ENCODE results near the gene LINC00305.

The LINC00305 gene

DNA sequence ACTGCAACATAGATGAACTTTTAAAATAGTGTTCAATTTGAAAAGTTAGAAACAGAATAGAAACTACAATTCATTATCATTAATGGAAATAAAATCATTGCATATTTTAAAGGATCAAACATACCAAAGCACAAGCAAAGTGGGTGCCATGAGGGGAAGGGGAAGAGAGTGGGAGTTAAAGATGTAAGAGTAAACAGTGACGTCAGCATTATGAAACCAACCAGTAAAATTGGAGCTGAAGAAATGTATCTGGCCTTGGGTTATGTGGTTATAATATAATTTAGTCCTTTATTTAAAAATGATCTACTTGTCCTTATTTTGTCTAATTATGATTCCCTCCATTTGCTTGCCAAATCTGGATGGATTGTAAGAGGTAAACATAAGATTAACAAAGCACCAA, 6.0 kb downstream of the LINC00305 start:
- no peak overlapping the region for H3K27ac ChIP-seq
- TF ChIP-seq CTCF (conservative IDR thresholded peaks at IDR 0.05): no peak

- TF ChIP-seq CTCF (conservative IDR thresholded peaks at IDR 0.05): no peak
- H3K27ac ChIP-seq: no peak overlapping the region
Measured at GRCh38 chr18:64137914-64138313, 11.0 kb downstream of the LINC00305 start.

DNA sequence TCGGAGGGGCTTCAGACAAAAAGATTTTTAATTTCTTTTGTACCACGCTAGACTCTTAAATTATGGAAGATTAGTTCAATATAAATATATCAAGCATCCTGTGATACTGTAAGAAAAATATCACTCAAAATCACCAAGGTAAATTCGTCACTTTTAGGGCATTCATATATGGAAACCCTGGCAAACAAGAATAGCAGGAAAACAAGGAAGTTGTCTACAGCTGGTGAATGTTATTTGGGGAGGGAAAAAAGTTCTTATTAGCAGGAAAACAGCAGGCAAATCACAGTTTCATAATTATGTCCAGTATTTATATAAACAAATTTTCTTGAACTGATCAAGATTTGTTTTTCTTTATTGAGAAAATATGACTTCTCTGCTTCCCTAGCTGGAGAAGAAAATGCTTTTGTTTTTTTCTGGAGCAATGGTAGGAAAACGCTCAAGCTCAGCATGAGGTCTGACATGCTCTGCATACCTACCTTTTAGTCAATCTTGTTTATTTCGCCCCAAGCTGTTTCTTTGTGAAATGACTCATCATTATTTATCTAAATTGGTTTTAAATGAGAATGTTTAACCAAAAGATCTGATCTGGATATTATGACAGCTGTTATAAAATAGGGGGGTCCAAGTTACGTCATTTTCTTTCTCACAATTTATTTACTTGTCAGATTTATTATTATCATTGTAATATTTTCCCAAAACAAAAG, 14.7 kb downstream of the LINC00305 start:
- H3K27ac ChIP-seq: no peak overlapping the region
- TF ChIP-seq CTCF (conservative IDR thresholded peaks at IDR 0.05): no peak

- no peak for TF ChIP-seq CTCF (conservative IDR thresholded peaks at IDR 0.05)
- H3K27ac ChIP-seq: no peak overlapping the region
Measured at GRCh38 chr18:64132871-64133270, 16.0 kb downstream of the LINC00305 start.

DNA sequence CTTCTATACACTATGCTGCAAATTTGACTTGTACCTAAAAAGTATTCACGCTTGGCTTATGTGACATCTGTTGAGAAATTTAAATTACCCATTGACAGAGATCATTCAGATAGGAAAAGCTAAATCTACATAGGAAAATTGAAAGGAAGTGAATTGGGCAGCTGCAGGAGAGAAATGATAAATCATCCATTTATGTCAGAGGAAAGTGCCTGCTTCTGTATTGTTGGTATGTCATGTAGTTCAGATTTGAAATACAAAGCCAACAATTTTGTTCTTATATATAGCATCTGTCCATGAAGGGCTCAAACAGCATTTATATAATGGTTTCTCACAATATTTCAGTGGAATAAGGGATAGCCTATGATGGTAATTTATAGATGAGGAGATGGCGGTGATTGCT, 17.6 kb downstream of the LINC00305 start:
- H3K27ac ChIP-seq: no peak overlapping the region
- TF ChIP-seq CTCF (conservative IDR thresholded peaks at IDR 0.05): no peak

DNA sequence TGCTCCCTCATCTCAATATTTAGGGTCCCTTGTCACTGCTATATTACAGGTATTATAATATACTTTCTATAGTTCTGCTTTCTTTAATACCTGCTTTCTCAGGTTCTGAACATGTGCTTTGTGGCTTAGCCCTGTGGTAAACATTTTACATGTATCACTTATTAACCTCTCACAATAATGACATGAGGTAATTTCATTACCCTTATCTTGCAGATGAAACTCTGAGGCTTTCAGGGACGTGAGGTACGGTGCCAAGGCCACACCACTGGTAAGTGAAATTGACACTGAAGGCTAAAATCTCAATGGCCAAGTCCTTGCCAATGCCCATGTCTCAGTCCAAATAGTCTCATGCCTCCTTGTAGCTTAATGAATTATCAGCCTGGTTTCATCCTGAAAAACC, 21.7 kb downstream of the LINC00305 start:
- TF ChIP-seq CTCF (conservative IDR thresholded peaks at IDR 0.05): no peak
- H3K27ac ChIP-seq: no peak overlapping the region

DNA sequence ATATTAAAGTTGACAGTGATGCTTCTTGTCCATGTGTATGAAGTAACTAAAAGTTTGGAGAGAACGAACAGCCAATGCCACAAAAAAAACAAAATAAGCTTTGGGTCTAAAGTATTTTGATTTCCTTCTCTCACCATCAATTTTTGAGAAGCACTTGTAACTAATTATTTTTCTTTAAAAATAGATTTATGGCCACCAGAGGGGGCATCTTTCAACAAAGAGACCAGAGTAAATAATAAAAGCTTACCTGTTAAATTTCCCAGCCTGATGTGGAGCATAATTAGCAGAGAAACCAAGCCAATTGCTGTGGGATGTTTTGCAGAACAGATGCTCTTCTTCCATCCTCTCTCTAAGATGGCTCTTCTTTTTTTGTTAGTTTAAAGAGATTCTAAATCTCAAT, 29.0 kb downstream of the LINC00305 start:
- TF ChIP-seq CTCF (conservative IDR thresholded peaks at IDR 0.05): peak; percentile 36
- no peak overlapping the region for H3K27ac ChIP-seq
